Left lung (tissue), 10 donors: ENCODE results near the gene HDAC6. TPM values are rescaled to one million over a fixed set of nuclear protein-coding genes. Genes with fewer than 3 reads are reported as not detected.

Experiments
- ATAC-seq: fragments of 200-7000 bp; cut with Tn5 transposase; one replicate; pipeline ENCODE4 v1.9.1; 2020; ENCODE audit warnings: moderate library complexity
- DNase-seq, 4 donors: peaks; one replicate each; pipeline ENCODE4 v3.0.0-alpha.2; 2013 to 2020
- H3K27ac ChIP-seq, 2 donors: fragments of 200-600 bp; sonication (generic) in 1 of 2; one replicate each; pipeline versions ENCODE4 v1.5.0 to v1.8.0; 2020 to 2021
- H3K27me3 ChIP-seq, 2 donors: fragments of 200-600 bp; sonication (generic) in 1 of 2; one replicate each; pipeline versions ENCODE4 v1.5.0 to v1.8.0; 2020 to 2021
- H3K36me3 ChIP-seq, 2 donors: fragments of 200-600 bp; sonication (generic) in 1 of 2; one replicate each; pipeline versions ENCODE4 v1.5.0 to v1.8.0; 2020 to 2021
- H3K4me1 ChIP-seq, 2 donors: fragments of 200-600 bp; one replicate each; pipeline ENCODE4 v1.8.0; 2021
- H3K4me3 ChIP-seq, 2 donors: fragments of 200-600 bp; sonication (generic) in 1 of 2; one replicate each; pipeline versions ENCODE4 v1.5.0 to v1.8.0; 2020 to 2021; ENCODE audit warnings: mild to moderate bottlenecking in 1 of 2
- H3K9me3 ChIP-seq, 2 donors: fragments of 200-600 bp; sonication (generic) in 1 of 2; one replicate each; pipeline versions ENCODE4 v1.5.0 to v1.8.0; 2020 to 2021
- CTCF ChIP-seq, 2 donors: fragments of 200-600 bp; sonication (generic) in 1 of 2; IDR thresholded peaks; one replicate each; pipeline versions ENCODE4 v1.5.0 to v1.8.0; 2021; ENCODE audit warnings: antibody characterized with exemption in 2 of 2
- intact Hi-C, 2 donors: fragments of 100-400 bp; cut with DNase I; formaldehyde crosslinking; loops; one replicate each; pipeline versions ENCODE4 v1.11.2 to v1.14.2; 2022
- polyA plus RNA-seq, 6 donors: library from polyadenylated mRNA; unstranded; fragments of 120-200 nt; gene quantifications; one replicate each; pipeline ENCODE4 v1.2.1, GENCODE V29; 2013; ENCODE audit not compliant: insufficient read length in 6 of 6
- total RNA-seq, 2 donors: library from RNA; stranded (reverse); fragmentation: NEBNext Ultra II Directional; extraction: Animal tissue kit (Norgen Biotek cat#: 25700); gene quantifications; one replicate each; pipeline ENCODE4 v1.2.1, GENCODE V29; 2021
- donor health status: DM: no; HTN: yes; CAD: no.
- donor health status: DM: no; HTN: no; CAD: no.

Gene HDAC6
- total and polyA plus RNA-seq, 8 donors: 76.7 to 199 (median 161) TPM

GRCh38 chrX:48779399-48779798, 22.5 kb upstream of the HDAC6 start:
- ATAC-seq: no peak
- Histone ChIP-seq H3K4me3 (no peak overlapping the region), H3K36me3 (no peaks in the 10 kb centered on the region), H3K9me3 (no peaks in the 10 kb centered on the region), H3K27me3 (no peaks in the 10 kb centered on the region), H3K4me1 (no peaks in the 10 kb centered on the region), H3K27ac (no peak overlapping the region)
- no peak for TF ChIP-seq CTCF (IDR thresholded peaks at IDR 0.05)
- intact Hi-C loops: no loop called here
- DNase-seq: no peak

GRCh38 chrX:48781705-48782104, 20.2 kb upstream of the HDAC6 start:
- Histone ChIP-seq H3K4me3 (no peak overlapping the region), H3K9me3 (no peaks in the 10 kb centered on the region), H3K4me1 (no peaks in the 10 kb centered on the region), H3K27me3 (no peaks in the 10 kb centered on the region), H3K36me3 (no peaks in the 10 kb centered on the region), H3K27ac (no peak overlapping the region)
- ATAC-seq: no peak
- intact Hi-C loops: no loop called here
- DNase-seq: no peak
- TF ChIP-seq CTCF (IDR thresholded peaks at IDR 0.05): no peak

GRCh38 chrX:48782216-48782615, 19.7 kb upstream of the HDAC6 start:
- H3K36me3 ChIP-seq: no peaks in the 10 kb centered on the region
- H3K9me3 ChIP-seq: no peaks in the 10 kb centered on the region
- ATAC-seq: no peak
- DNase-seq: no peak
- H3K4me3 ChIP-seq: no peak overlapping the region
- no peaks in the 10 kb centered on the region for H3K4me1 ChIP-seq
- no peak for TF ChIP-seq CTCF (IDR thresholded peaks at IDR 0.05)
- intact Hi-C loops: no loop called here
- H3K27me3 ChIP-seq: no peaks in the 10 kb centered on the region
- no peak overlapping the region for H3K27ac ChIP-seq

- TF ChIP-seq CTCF (IDR thresholded peaks at IDR 0.05): no peak
- H3K4me3 ChIP-seq: no peak overlapping the region
- H3K9me3 ChIP-seq: no peaks in the 10 kb centered on the region
- H3K36me3 ChIP-seq: no peaks in the 10 kb centered on the region
- H3K27ac ChIP-seq: no peak overlapping the region
- no peaks in the 10 kb centered on the region for H3K4me1 ChIP-seq
- DNase-seq (no peak), ATAC-seq (no peak)
- H3K27me3 ChIP-seq: no peaks in the 10 kb centered on the region
- intact Hi-C loops: no loop called here
Measured at GRCh38 chrX:48782795-48783194, 19.1 kb upstream of the HDAC6 start.

GRCh38 chrX:48784726-48785125, 17.1 kb upstream of the HDAC6 start:
- DNase-seq (no peak), ATAC-seq (no peak)
- no peaks in the 10 kb centered on the region for H3K27me3 ChIP-seq
- H3K4me1 ChIP-seq: no peaks in the 10 kb centered on the region
- H3K4me3 ChIP-seq: no peak overlapping the region
- intact Hi-C loops: no loop called here
- H3K27ac ChIP-seq: no peak overlapping the region
- no peaks in the 10 kb centered on the region for H3K9me3 ChIP-seq
- TF ChIP-seq CTCF (IDR thresholded peaks at IDR 0.05): no peak
- no peaks in the 10 kb centered on the region for H3K36me3 ChIP-seq
